H1 (cell line): ENCODE data around the gene CACFD1. TPM values are rescaled to one million over a fixed set of nuclear protein-coding genes. Genes with fewer than 3 reads are reported as not detected.

ENCODE experiments used
- CTCF ChIA-PET: fragments of 300-600 bp; sonication (Branson Sonifier 250); formaldehyde crosslinking; loops from one replicate; lab custom pipeline; 2021; ENCODE audit not compliant: partially characterized antibody; lab: Charles Lee
- POLR2A ChIA-PET: fragments of 300-600 bp; sonication (Branson Sonifier 250); formaldehyde crosslinking; loops from one replicate; lab custom pipeline; 2021; ENCODE audit warnings: inconsistent platforms; ENCODE audit not compliant: partially characterized antibody; lab: Charles Lee
- DNase-seq, 2 experiments: peaks; one replicate each; pipeline versions ENCODE4 v3.0.0 to v3.0.0-alpha.2; 2010 to 2022; ENCODE audit warnings: low spot score in 2 of 2, low read depth in 1 of 2, mixed read lengths in 1 of 2
- FAIRE-seq: peaks from 2 replicates; lab custom pipeline; 2011; peaks lifted over from hg19 to GRCh38; lab: Jason Lieb, UNC
- H2AFZ ChIP-seq: 2 replicates; pipeline ENCODE4 v1.8.1; 2012; ENCODE audit warnings: low read length, inconsistent platforms
- H2AK5ac ChIP-seq: 2 replicates; pipeline ENCODE4 v1.6.1; 2013; ENCODE audit warnings: low read depth, low read length
- H2BK120ac ChIP-seq: replicated peaks from 2 replicates; pipeline ENCODE3; 2013; ENCODE audit warnings: low read depth, low read length, inconsistent platforms
- H2BK12ac ChIP-seq: 2 replicates; pipeline ENCODE4 v1.6.1; 2013; ENCODE audit warnings: low read depth, low read length
- H2BK15ac ChIP-seq: 2 replicates; pipeline ENCODE4 v1.6.1; 2013; ENCODE audit warnings: low read length
- H2BK20ac ChIP-seq: 2 replicates; pipeline ENCODE4 v1.6.1; 2013; ENCODE audit warnings: low read length
- H2BK5ac ChIP-seq: 2 replicates; pipeline ENCODE4 v1.6.1; 2013; ENCODE audit warnings: low read depth, low read length
- H3K14ac ChIP-seq: 2 replicates; pipeline ENCODE4 v1.6.1; 2013; ENCODE audit warnings: inconsistent platforms; ENCODE audit not compliant: insufficient read length
- H3K18ac ChIP-seq: 2 replicates; pipeline ENCODE4 v1.6.1; 2013; ENCODE audit warnings: low read length; ENCODE audit errors: extremely low read depth
- H3K23ac ChIP-seq: 2 replicates; pipeline ENCODE4 v1.6.1; 2013; ENCODE audit warnings: inconsistent platforms; ENCODE audit not compliant: insufficient read length
- H3K23me2 ChIP-seq: 2 replicates; pipeline ENCODE4 v1.6.1; 2013; ENCODE audit warnings: low read depth, low read length
- H3K27ac ChIP-seq: 2 replicates; pipeline ENCODE4 v1.6.1; 2011; ENCODE audit warnings: low read depth, low read length, inconsistent platforms
- H3K27me3 ChIP-seq, 4 experiments: replicated peaks in 1 of 4; 1 replicate in 1 of 4; 2 replicates in 3 of 4; pipeline versions ENCODE4 v1.6.1 to v1.8.1; 2011 to 2013; ENCODE audit warnings: low read length in 3 of 4, mild to moderate bottlenecking in 3 of 4, inconsistent platforms in 2 of 4, mixed read lengths in 2 of 4, moderate library complexity in 1 of 4; ENCODE audit not compliant: control insufficient read depth in 3 of 4, insufficient read depth in 3 of 4; ENCODE audit errors: extremely low read depth in 1 of 4
- H3K36me3 ChIP-seq, 4 experiments: 2 replicates each; pipeline versions ENCODE4 v1.6.1 to v1.8.1; 2011 to 2013; ENCODE audit warnings: mild to moderate bottlenecking in 4 of 4, low read length in 3 of 4, moderate library complexity in 2 of 4, control low read depth in 1 of 4, inconsistent platforms in 1 of 4; ENCODE audit not compliant: insufficient read depth in 4 of 4, control insufficient read depth in 2 of 4
- H3K4ac ChIP-seq: replicated peaks from 2 replicates; pipeline ENCODE3; 2013; ENCODE audit warnings: low read length, low read depth, mixed read lengths, inconsistent platforms; ENCODE audit not compliant: insufficient read length
- H3K4me1 ChIP-seq, 4 experiments: replicated peaks in 1 of 4; 1 replicate in 1 of 4; 2 replicates in 3 of 4; pipeline versions ENCODE4 v1.6.1 to v1.8.1; 2011 to 2013; ENCODE audit warnings: low read length in 3 of 4, inconsistent platforms in 2 of 4, mixed read lengths in 1 of 4; ENCODE audit not compliant: insufficient read depth in 4 of 4, control insufficient read depth in 3 of 4
- H3K4me2 ChIP-seq, 2 experiments: 2 replicates each; pipeline versions ENCODE4 v1.6.1 to v1.8.1; 2011 to 2013; ENCODE audit warnings: low read depth in 2 of 2, low read length in 2 of 2, control low read depth in 1 of 2, inconsistent platforms in 1 of 2, mild to moderate bottlenecking in 1 of 2; ENCODE audit not compliant: insufficient read depth in 1 of 2
- H3K4me3 ChIP-seq, 4 experiments: fragments of 200-600, 300-600 bp in 1 of 4; sonication (generic), shearing (Covaris generic), sonication (Bioruptor Twin) in 1 of 4; 2 replicates each; pipeline versions ENCODE4 v1.5.1 to v1.8.1; 2011 to 2016; ENCODE audit warnings: low read length in 4 of 4, low read depth in 3 of 4, control low read depth in 2 of 4, inconsistent platforms in 2 of 4, mild to moderate bottlenecking in 2 of 4, mixed read lengths in 1 of 4, moderate library complexity in 1 of 4; ENCODE audit not compliant: insufficient read depth in 2 of 4; ENCODE audit errors: extremely low read depth in 1 of 4
- H3K56ac ChIP-seq: replicated peaks from 2 replicates; pipeline ENCODE3; 2013; ENCODE audit warnings: low read depth, mild to moderate bottlenecking, mixed read lengths, low read length, inconsistent platforms; ENCODE audit not compliant: insufficient read length
- H3K79me1 ChIP-seq: 2 replicates; pipeline ENCODE4 v1.6.1; 2013; ENCODE audit warnings: low read depth, low read length, control low read depth
- H3K79me2 ChIP-seq, 2 experiments: 2 replicates each; pipeline versions ENCODE4 v1.6.1 to v1.8.1; 2012 to 2013; ENCODE audit warnings: low read length in 2 of 2, mild to moderate bottlenecking in 2 of 2, inconsistent platforms in 1 of 2; ENCODE audit not compliant: insufficient read depth in 2 of 2, control insufficient read depth in 1 of 2
- H3K9ac ChIP-seq, 4 experiments: replicated peaks in 1 of 4; 1 replicate in 1 of 4; 2 replicates in 3 of 4; pipeline versions ENCODE4 v1.6.1 to v1.8.1; 2011 to 2013; ENCODE audit warnings: low read depth in 3 of 4, low read length in 3 of 4, control low read depth in 2 of 4, mild to moderate bottlenecking in 2 of 4, moderate library complexity in 2 of 4, inconsistent platforms in 1 of 4; ENCODE audit errors: extremely low read depth in 1 of 4
- H3K9me3 ChIP-seq, 2 experiments: 2 replicates each; pipeline versions ENCODE4 v1.6.1 to v1.8.1; 2012 to 2013; ENCODE audit warnings: mild to moderate bottlenecking in 2 of 2, moderate library complexity in 2 of 2, control low read depth in 1 of 2, inconsistent platforms in 1 of 2, low read depth in 1 of 2, low read length in 1 of 2, mixed read lengths in 1 of 2; ENCODE audit not compliant: insufficient read depth in 2 of 2
- H4K20me1 ChIP-seq, 2 experiments: replicated peaks in 1 of 2; 2 replicates each; pipeline versions ENCODE3 to v1.8.1; 2011 to 2013; ENCODE audit warnings: inconsistent platforms in 2 of 2, low read length in 2 of 2, mild to moderate bottlenecking in 1 of 2; ENCODE audit not compliant: insufficient read depth in 2 of 2, control insufficient read depth in 1 of 2
- H4K5ac ChIP-seq: 2 replicates; pipeline ENCODE4 v1.6.1; 2013; ENCODE audit warnings: low read length, low read depth, mixed read lengths, inconsistent platforms; ENCODE audit not compliant: insufficient read length
- H4K8ac ChIP-seq: 2 replicates; pipeline ENCODE4 v1.8.0; 2013; ENCODE audit warnings: mild to moderate bottlenecking, moderate library complexity, low read length, inconsistent platforms; ENCODE audit not compliant: insufficient read depth; ENCODE audit errors: extremely low read depth
- H4K91ac ChIP-seq: replicated peaks from 2 replicates; pipeline ENCODE3; 2013; ENCODE audit warnings: low read length, mixed read lengths, inconsistent platforms; ENCODE audit not compliant: insufficient read length
- BACH1 ChIP-seq: IDR thresholded peaks from 2 replicates; pipeline ENCODE4 v1.6.1; 2012; ENCODE audit warnings: low read length, improper control_type of control experiment
- CBX5 ChIP-seq: fragments of 300-800, 300-1000 bp; sonication (generic); IDR thresholded peaks from 2 replicates; pipeline ENCODE4 v1.7.1; 2016; ENCODE audit warnings: antibody characterized with exemption, low read length, low read depth
- TBP ChIP-seq: IDR thresholded peaks from 2 replicates; pipeline ENCODE4 v1.6.1; 2011; ENCODE audit warnings: low read depth, low read length, improper control_type of control experiment
- YY1 ChIP-seq: IDR thresholded peaks from 2 replicates; pipeline ENCODE4 v1.6.1; 2011; ENCODE audit warnings: low read depth, mild to moderate bottlenecking, low read length
- WGBS, 2 experiments: shearing (Covaris generic) in 1 of 2; methylation state at CpG; one replicate each; pipeline versions ENCODE4 v1.1.6 to v1.1.7; 2013 to 2015; ENCODE audit warnings: low lambda C conversion rate in 2 of 2, mixed read lengths in 2 of 2, inconsistent platforms in 1 of 2, low coverage in 1 of 2, missing lambda C conversion rate in 1 of 2; ENCODE audit not compliant: insufficient replicate concordance in 2 of 2, insufficient coverage in 1 of 2, insufficient read length in 1 of 2; ENCODE audit errors: extremely low coverage in 1 of 2, missing lambda C conversion rate in 1 of 2; 5-methylcytosine and 5-hydroxymethylcytosine counted together
- polyA plus RNA-seq, 7 experiments: library from polyadenylated mRNA; depleted of rRNA in 3 of 7; stranded (reverse) in 5 of 7; unstranded in 2 of 7; fragments of >200 nt in 5 of 7; fragments of 200-250 nt in 2 of 7; gene quantifications; 1 replicate in 5 of 7; 2 replicates in 1 of 7; 4 replicates in 1 of 7; pipeline versions ENCODE4 v1.2.1 to v1.2.3, GENCODE V29; 2011 to 2013; ENCODE audit warnings: missing spikeins in 2 of 7, mixed read lengths in 2 of 7
- total RNA-seq: library from RNA; stranded (reverse); fragmentation: NEBNext Ultra II Directional; extraction: Animal tissue kit (Norgen Biotek cat#: 25700); gene quantifications from 2 replicates; pipeline ENCODE4 v1.2.1, GENCODE V29; 2021
- TF ChIP-seq, protein P1 (sequence below): IDR thresholded peaks from 2 replicates; pipeline ENCODE4 v1.6.1; 2012; ENCODE audit warnings: inconsistent platforms

CACFD1 gene
- total and polyA plus RNA-seq, 2 of the 8 experiments (the other 6 are each of a cell fraction or from before 2014, with no cell fraction given), result 13.4 to 15.5 TPM

DNA sequence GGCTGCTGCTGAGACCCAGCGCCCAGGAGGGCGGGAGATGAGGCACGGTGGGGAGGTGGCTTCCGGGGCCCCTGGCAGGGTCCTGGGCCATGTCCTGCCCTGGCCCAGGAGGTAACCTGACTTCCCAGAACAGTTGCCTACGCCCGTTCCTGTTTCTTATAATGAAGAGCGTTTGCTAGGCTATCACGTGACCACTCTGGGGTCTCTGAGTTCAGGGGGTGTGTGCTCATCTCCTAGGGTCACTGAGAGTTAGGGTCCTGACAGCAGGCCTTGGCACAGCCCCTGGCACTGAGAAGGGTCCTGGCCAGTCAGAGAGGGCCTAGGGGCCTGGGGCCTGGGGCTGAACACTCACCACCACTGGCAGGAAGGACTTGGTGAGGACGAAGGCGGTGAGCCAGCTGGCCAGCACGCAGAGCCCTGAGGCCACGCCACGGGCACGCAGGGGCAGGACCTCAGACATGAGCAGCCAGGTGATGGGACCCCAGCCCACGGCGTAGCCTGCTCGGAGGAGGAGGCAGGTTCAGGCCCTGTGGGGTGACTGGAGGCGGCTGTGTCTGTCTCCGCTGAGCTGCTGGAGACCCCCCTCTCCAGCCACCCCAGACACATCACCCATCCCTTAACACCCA is 13.1 kb downstream of the CACFD1 start:
- Histone ChIP-seq H3K9ac (no peak overlapping the region), H2BK15ac (no peak overlapping the region), H3K14ac (no peak overlapping the region), H3K79me2 (peaks cover 0 to 1% of the 10 kb centered on the region in 2 experiments; a peak in 1 of 4 replicates), H4K91ac (no peak overlapping the region), H3K27me3 (no peaks in the 10 kb centered on the region), H3K27ac (no peak overlapping the region), H4K5ac (no peak overlapping the region), H3K4ac (no peak overlapping the region), H3K18ac (no peak overlapping the region), H2AK5ac (no peak overlapping the region), H2BK120ac (no peak overlapping the region), H3K36me3 (peaks cover 0 to 26% (median 6%) of the 10 kb centered on the region in 4 experiments; a peak in 5 of 8 replicates), H3K23me2 (no peaks in the 10 kb centered on the region), H4K8ac (no peak overlapping the region), H3K9me3 (no peaks in the 10 kb centered on the region), H2BK20ac (no peak overlapping the region), H2BK5ac (no peak overlapping the region), H3K79me1 (peaks cover 2% of the 10 kb centered on the region), H3K4me3 (no peak overlapping the region), H3K4me2 (no peak overlapping the region), H3K23ac (no peak overlapping the region), H2AFZ (no peak overlapping the region), H3K56ac (no peak overlapping the region), H4K20me1 (peaks cover 4 to 35% of the 10 kb centered on the region in 2 experiments), H2BK12ac (no peak overlapping the region), H3K4me1 (peaks cover 0 to 2% (median under 1%) of the 10 kb centered on the region in 4 experiments; a peak in 5 of 7 replicates)
- 96% methylated on average over 14 of the region's 19 CpGs; no CpG with 5 or more reads in 1 of the 2 experiments for WGBS, 2 experiments
- CTCF ChIA-PET, result interaction anchor here (0.7 to 1.9 kb wide), 8 partner anchors 10 to 448 kb away, joined by 3 to 8 read pairs (median 3); no protein-coding TSS in a partner anchor
- DNase-seq (no peak), FAIRE-seq (no peak)
- POLR2A ChIA-PET, result interaction anchor here (1.0 to 1.1 kb wide), 2 partner anchors 9 to 54 kb away, joined by 3 to 4 read pairs; no protein-coding TSS in a partner anchor
- TF ChIP-seq, protein P1, sequence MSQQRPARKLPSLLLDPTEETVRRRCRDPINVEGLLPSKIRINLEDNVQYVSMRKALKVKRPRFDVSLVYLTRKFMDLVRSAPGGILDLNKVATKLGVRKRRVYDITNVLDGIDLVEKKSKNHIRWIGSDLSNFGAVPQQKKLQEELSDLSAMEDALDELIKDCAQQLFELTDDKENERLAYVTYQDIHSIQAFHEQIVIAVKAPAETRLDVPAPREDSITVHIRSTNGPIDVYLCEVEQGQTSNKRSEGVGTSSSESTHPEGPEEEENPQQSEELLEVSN, result no peak
- no peak for TF ChIP-seq BACH1
- TF ChIP-seq YY1, result no peak
- no peak for TF ChIP-seq TBP
- no peak for TF ChIP-seq CBX5
